HG02588 (cell line): ENCODE data around the gene GYPC.
"Not testable (repeated sequence)": the region's sequence is repeated elsewhere in the genome, so short reads cannot be mapped to it uniquely, and the experiment has no call there.

ENCODE experiments used
- ATAC-seq: cut with Tn5 transposase; IDR thresholded peaks from one replicate; pipeline ENCODE4 v1.9.1; 2021; ENCODE audit warnings: mild to moderate bottlenecking, moderate library complexity; ENCODE audit not compliant: unreplicated experiment

GYPC gene

GRCh38 chr2:126655500-126656430 lies at the start of gene GYPC:
TSS of gene GYPC (plus strand) at chr2:126656158. CDS start at chr2:126656264, 106 bp downstream.
- ATAC-seq: peak; percentile 38

- no peak for ATAC-seq
Measured at GRCh38 chr2:126614524-126615227, 41.3 kb upstream of the GYPC start.

- peak; percentile 54 for ATAC-seq
Measured at GRCh38 chr2:126616606-126617069, 39.3 kb upstream of the GYPC start.

GRCh38 chr2:126620302-126620701 lies 35.7 kb upstream of the GYPC start:
- ATAC-seq: no peak

GRCh38 chr2:126623000-126623399 lies 33.0 kb upstream of the GYPC start:
- no peak for ATAC-seq

GRCh38 chr2:126627643-126628042 lies 28.3 kb upstream of the GYPC start:
- no peak for ATAC-seq

GRCh38 chr2:126634273-126634861 lies 21.6 kb upstream of the GYPC start:
- ATAC-seq: no peak

GRCh38 chr2:126635281-126635680 lies 20.7 kb upstream of the GYPC start:
- ATAC-seq: no peak

GRCh38 chr2:126635736-126636135 lies 20.2 kb upstream of the GYPC start:
- no peak for ATAC-seq

- ATAC-seq: no peak
Measured at GRCh38 chr2:126637386-126637785, 18.6 kb upstream of the GYPC start.

GRCh38 chr2:126638746-126639145 lies 17.2 kb upstream of the GYPC start:
- ATAC-seq: no peak

GRCh38 chr2:126639276-126639675 lies 16.7 kb upstream of the GYPC start:
- no peak for ATAC-seq

- peak; percentile 54 for ATAC-seq
Measured at GRCh38 chr2:126641294-126641693, 14.7 kb upstream of the GYPC start.

GRCh38 chr2:126642031-126642430 lies 13.9 kb upstream of the GYPC start:
- ATAC-seq: no peak

- ATAC-seq: no peak
Measured at GRCh38 chr2:126643431-126643830, 12.5 kb upstream of the GYPC start.

GRCh38 chr2:126643972-126644371 lies 12.0 kb upstream of the GYPC start:
- ATAC-seq: no peak

- peak; percentile 83 for ATAC-seq
Measured at GRCh38 chr2:126644630-126645191, 11.2 kb upstream of the GYPC start.

GRCh38 chr2:126645211-126645618 lies 10.7 kb upstream of the GYPC start:
- peak; percentile 50 for ATAC-seq

GRCh38 chr2:126646026-126646425 lies 9.9 kb upstream of the GYPC start:
- no peak for ATAC-seq

- ATAC-seq: not testable (repeated sequence)
Measured at GRCh38 chr2:126647714-126648344, 8.1 kb upstream of the GYPC start.

GRCh38 chr2:126648345-126648786 lies 7.6 kb upstream of the GYPC start:
- not testable (repeated sequence) for ATAC-seq
